ENCODE results near the gene CCDC68. TPM values are rescaled to one million over a fixed set of nuclear protein-coding genes. Genes with fewer than 3 reads are reported as not detected.
A peak's percentile ranks its signal among the peaks of the same experiment; 100 is the strongest.

CCDC68 gene
- total and polyA plus RNA-seq, 2 of the 8 experiments (the other 6 are each of a cell fraction or from before 2014, with no cell fraction given) = 0.06 to 0.80 TPM

DNA sequence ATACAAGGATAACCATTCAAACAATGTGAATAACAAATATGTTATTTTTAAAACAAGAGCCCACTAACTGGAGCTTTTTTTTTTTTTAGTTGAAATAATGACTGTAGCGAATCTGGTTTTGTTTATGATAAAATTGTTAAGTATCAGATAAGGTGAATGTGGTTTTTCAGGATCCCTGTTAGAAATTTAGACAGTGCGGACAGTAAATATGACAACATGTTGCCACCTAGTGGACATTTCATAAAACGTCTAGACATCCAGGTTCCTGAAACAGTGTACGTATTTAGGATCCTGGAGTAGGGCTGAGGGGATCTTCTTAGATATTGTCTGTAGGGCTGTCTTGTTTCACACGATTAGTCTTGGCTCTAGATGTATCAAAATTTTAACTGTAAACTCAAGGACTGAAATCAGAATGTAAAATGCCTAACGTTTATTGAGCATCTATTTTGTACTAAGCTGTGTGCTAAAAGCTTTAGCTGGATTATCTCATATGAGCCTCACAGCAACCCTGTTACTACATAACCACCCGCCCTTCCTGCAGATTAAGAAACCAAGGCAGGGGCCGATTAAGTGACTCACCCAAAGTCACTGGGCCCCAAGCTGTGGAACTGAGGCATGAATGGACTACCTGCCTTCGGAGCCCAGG is 23.9 kb upstream of the CCDC68 start:
- FAIRE-seq = peak; percentile 95
- Histone ChIP-seq H3K4me3 (ENCODE audit: extremely low read depth in 1 of 4, insufficient read depth in 2 of 4, low read depth in 3 of 4, low read length in 4 of 4) (no peak overlapping the region), H2AFZ (ENCODE audit: low read length) (no peak overlapping the region), H3K14ac (ENCODE audit: insufficient read length) (no peak overlapping the region), H3K4ac (replicated peaks; ENCODE audit: insufficient read length, low read depth, low read length) (no peak overlapping the region), H2BK5ac (ENCODE audit: low read depth, low read length) (no peak overlapping the region), H3K27me3 (replicated peaks in 1 of 4; ENCODE audit: control insufficient read depth in 3 of 4, extremely low read depth in 1 of 4, insufficient read depth in 3 of 4, low read length in 3 of 4) (no peaks in the 10 kb centered on the region), H3K27ac (ENCODE audit: low read depth, low read length) (no peak overlapping the region), H2BK120ac (replicated peaks; ENCODE audit: low read depth, low read length) (no peak overlapping the region), H4K20me1 (replicated peaks in 1 of 2; ENCODE audit: control insufficient read depth in 1 of 2, insufficient read depth in 2 of 2, low read length in 2 of 2) (no peaks in the 10 kb centered on the region), H3K18ac (ENCODE audit: extremely low read depth, low read length) (no peak overlapping the region), H3K9ac (replicated peaks in 1 of 4; ENCODE audit: extremely low read depth in 1 of 4, low read depth in 3 of 4, low read length in 3 of 4) (no peak overlapping the region), H4K5ac (ENCODE audit: insufficient read length, low read depth, low read length) (no peak overlapping the region), H3K23ac (ENCODE audit: insufficient read length) (no peak overlapping the region), H2BK20ac (ENCODE audit: low read length) (no peak overlapping the region), H3K4me2 (ENCODE audit: insufficient read depth in 1 of 2, low read depth in 2 of 2, low read length in 2 of 2) (no peak overlapping the region), H3K4me1 (replicated peaks in 1 of 4; ENCODE audit: control insufficient read depth in 3 of 4, insufficient read depth in 4 of 4, low read length in 3 of 4) (no peaks in the 10 kb centered on the region), H3K56ac (replicated peaks; ENCODE audit: insufficient read length, low read depth, low read length) (no peak overlapping the region), H2BK12ac (ENCODE audit: low read depth, low read length) (no peak overlapping the region), H3K23me2 (ENCODE audit: low read depth, low read length) (no peaks in the 10 kb centered on the region), H2AK5ac (ENCODE audit: low read depth, low read length) (no peak overlapping the region), H3K79me2 (ENCODE audit: control insufficient read depth in 1 of 2, insufficient read depth in 2 of 2, low read length in 2 of 2) (no peaks in the 10 kb centered on the region), H2BK15ac (ENCODE audit: low read length) (no peak overlapping the region), H3K9me3 (ENCODE audit: insufficient read depth in 2 of 2, low read depth in 1 of 2, low read length in 1 of 2) (no peaks in the 10 kb centered on the region), H3K79me1 (ENCODE audit: low read depth, low read length) (no peaks in the 10 kb centered on the region), H3K36me3 (ENCODE audit: control insufficient read depth in 2 of 4, insufficient read depth in 4 of 4, low read length in 3 of 4) (no peaks in the 10 kb centered on the region), H4K91ac (replicated peaks; ENCODE audit: insufficient read length, low read length) (no peak overlapping the region), H4K8ac (ENCODE audit: extremely low read depth, insufficient read depth, low read length) (no peak overlapping the region)
- TF ChIP-seq, protein P1, sequence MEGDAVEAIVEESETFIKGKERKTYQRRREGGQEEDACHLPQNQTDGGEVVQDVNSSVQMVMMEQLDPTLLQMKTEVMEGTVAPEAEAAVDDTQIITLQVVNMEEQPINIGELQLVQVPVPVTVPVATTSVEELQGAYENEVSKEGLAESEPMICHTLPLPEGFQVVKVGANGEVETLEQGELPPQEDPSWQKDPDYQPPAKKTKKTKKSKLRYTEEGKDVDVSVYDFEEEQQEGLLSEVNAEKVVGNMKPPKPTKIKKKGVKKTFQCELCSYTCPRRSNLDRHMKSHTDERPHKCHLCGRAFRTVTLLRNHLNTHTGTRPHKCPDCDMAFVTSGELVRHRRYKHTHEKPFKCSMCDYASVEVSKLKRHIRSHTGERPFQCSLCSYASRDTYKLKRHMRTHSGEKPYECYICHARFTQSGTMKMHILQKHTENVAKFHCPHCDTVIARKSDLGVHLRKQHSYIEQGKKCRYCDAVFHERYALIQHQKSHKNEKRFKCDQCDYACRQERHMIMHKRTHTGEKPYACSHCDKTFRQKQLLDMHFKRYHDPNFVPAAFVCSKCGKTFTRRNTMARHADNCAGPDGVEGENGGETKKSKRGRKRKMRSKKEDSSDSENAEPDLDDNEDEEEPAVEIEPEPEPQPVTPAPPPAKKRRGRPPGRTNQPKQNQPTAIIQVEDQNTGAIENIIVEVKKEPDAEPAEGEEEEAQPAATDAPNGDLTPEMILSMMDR (IDR thresholded peaks at IDR 0.05; ENCODE audit: control extremely low read depth in 1 of 3, insufficient read depth in 1 of 3, low read depth in 1 of 3, low read length in 3 of 3) = peak in 2 of 3 experiments; percentile 57 to 63; a peak in 3 of 4 replicates
- TF ChIP-seq RAD21 (IDR thresholded peaks at IDR 0.05 in 1 of 2, conservative IDR thresholded peaks at IDR 0.05 in 1 of 2; ENCODE audit: low read depth in 2 of 2, low read length in 2 of 2) = peak; percentile 79 to 84
- no peak for TF ChIP-seq BCL11A (IDR thresholded peaks at IDR 0.05; ENCODE audit: low read depth in 2 of 2, low read length in 2 of 2)
- no peak for DNase-seq (ENCODE audit: low read depth in 1 of 2, low spot score in 2 of 2)
- POLR2A ChIA-PET (ENCODE audit: partially characterized antibody) = interaction anchor here (0.6 kb wide), 1 partner anchor 530 kb away, joined by 3 read pairs; no protein-coding TSS in a partner anchor
- CTCF ChIA-PET (ENCODE audit: partially characterized antibody) = interaction anchor here (0.6 to 3.5 kb wide), 22 partner anchors 8 to 544 kb away, joined by 3 to 26 read pairs (median 3); no protein-coding TSS in a partner anchor
- WGBS, 2 experiments (ENCODE audit: extremely low coverage in 1 of 2, insufficient coverage in 1 of 2, insufficient read length in 1 of 2, insufficient replicate concordance in 2 of 2, low coverage in 1 of 2, low lambda C conversion rate in 2 of 2, missing lambda C conversion rate in 1 of 2) = 42% methylated on average over 9 of the region's 9 CpGs; no CpG with 5 or more reads in 1 of the 2 experiments

All from H1 (cell line).